ENCODE results near the gene AFF4.

AFF4 gene

DNA sequence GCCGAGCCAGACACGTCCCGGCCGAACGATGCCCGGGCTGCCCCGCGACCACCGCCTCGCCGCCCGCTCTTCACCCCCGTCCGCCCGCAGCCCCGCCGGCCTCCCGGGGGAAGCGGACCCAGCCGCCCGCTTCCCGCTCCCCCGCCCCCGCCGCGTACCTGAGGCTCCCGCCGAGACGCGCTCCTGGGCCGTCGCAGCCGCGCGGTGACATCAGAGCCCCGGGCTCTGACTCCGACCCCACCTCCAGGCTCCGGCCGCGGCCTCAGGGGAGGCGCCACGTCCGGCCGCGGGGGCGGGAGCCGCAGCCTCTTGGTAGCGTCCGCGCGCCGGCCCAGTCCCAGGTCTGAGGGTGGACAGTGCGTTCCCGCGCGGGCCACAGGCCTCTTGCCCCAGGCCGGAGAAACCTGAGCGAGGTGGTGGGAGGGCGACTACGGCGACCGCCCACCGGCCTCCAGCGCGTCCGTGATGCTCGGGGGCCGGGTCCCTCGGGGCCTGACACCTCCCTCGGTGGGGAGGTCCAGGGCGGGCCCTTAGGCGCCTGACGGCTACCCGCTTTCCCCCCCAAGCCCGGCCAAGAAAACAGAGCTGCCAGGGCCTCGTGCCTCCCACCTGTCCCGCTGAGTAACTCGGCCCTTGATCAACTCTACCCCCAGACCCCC is 132.9 kb downstream of the AFF4 start, which contains the start of gene SHROOM1:
Gene SHROOM1, minus strand, starts transcription at position 212 of the 659 bp plus-strand sequence. CDS start 4,507 bp downstream, outside the sequence.
- DNase-seq (ENCODE audit: low read depth, low spot score): no peak
- H3K4me1 ChIP-seq (ENCODE audit: insufficient read depth, insufficient read length): peaks cover 5% of the 10 kb centered on the region
- peak within 1 kb of the TSS; percentile 85 for H3K9ac ChIP-seq (ENCODE audit: insufficient read length, low read depth)
- H3K27me3 ChIP-seq (ENCODE audit: insufficient read depth, insufficient read length): peaks cover 44% of the 10 kb centered on the region
- no peaks in the 10 kb centered on the region for H3K36me3 ChIP-seq (ENCODE audit: insufficient read depth, insufficient read length, low read length)
- peak within 1 kb of the TSS; percentile 62 for H3K4me3 ChIP-seq (ENCODE audit: insufficient read length, low read depth)
- TF ChIP-seq ZNF274 (IDR thresholded peaks at IDR 0.05; ENCODE audit: low read depth, low read length) (no peak), YY1 (IDR thresholded peaks at IDR 0.05; ENCODE audit: insufficient read depth, insufficient read length) (no peak), SUZ12 (IDR thresholded peaks at IDR 0.05; ENCODE audit: extremely low read depth, insufficient read depth, insufficient read length) (no peak)
- no peaks in the 10 kb centered on the region for H3K9me3 ChIP-seq (ENCODE audit: insufficient read depth, low read length)

DNA sequence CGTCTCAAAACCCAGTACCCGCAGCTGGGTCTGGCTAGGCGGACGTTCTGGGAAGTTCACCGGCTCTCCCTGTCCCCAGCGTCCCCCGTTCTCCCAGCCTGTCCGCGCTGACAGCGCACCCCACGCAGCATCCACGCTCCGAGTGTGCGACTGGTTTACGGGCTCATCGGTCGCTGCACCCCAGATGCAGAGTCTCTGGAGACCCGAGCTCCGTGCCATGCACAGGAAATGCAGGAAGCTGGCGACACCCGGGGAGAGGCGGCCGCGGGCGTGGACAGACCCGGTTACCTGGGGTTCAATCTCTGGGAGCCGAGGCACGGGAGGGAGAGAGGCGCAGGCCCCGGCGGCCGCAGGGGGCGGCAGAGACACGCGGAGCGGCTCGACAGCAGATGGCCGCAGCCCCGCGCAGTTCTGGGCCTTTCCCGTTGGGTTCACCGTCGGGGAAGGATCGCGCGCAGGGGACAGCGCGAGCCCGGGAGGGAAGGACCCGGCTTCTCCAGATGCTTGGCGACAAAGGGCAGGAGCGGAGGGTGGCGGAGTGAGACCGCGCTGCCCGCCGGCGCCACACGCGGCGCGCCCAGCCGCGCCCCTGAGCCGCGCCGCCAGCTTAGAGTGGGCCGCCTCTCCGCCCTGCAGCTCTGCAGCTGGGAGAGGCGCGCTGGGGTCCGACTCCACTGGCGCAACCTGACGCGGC is 133.5 kb downstream of the AFF4 start:
- H3K4me3 ChIP-seq (ENCODE audit: insufficient read length, low read depth): peak overlapping the region; percentile 62
- TF ChIP-seq ZNF274 (IDR thresholded peaks at IDR 0.05; ENCODE audit: low read depth, low read length) (no peak), YY1 (IDR thresholded peaks at IDR 0.05; ENCODE audit: insufficient read depth, insufficient read length) (no peak), SUZ12 (IDR thresholded peaks at IDR 0.05; ENCODE audit: extremely low read depth, insufficient read depth, insufficient read length) (no peak)
- H3K27me3 ChIP-seq (ENCODE audit: insufficient read depth, insufficient read length): peaks cover 49% of the 10 kb centered on the region
- no peak for DNase-seq (ENCODE audit: low read depth, low spot score)
- H3K36me3 ChIP-seq (ENCODE audit: insufficient read depth, insufficient read length, low read length): no peaks in the 10 kb centered on the region
- no peaks in the 10 kb centered on the region for H3K9me3 ChIP-seq (ENCODE audit: insufficient read depth, low read length)
- peaks cover 5% of the 10 kb centered on the region for H3K4me1 ChIP-seq (ENCODE audit: insufficient read depth, insufficient read length)
- H3K9ac ChIP-seq (ENCODE audit: insufficient read length, low read depth): peak overlapping the region; percentile 85

DNA sequence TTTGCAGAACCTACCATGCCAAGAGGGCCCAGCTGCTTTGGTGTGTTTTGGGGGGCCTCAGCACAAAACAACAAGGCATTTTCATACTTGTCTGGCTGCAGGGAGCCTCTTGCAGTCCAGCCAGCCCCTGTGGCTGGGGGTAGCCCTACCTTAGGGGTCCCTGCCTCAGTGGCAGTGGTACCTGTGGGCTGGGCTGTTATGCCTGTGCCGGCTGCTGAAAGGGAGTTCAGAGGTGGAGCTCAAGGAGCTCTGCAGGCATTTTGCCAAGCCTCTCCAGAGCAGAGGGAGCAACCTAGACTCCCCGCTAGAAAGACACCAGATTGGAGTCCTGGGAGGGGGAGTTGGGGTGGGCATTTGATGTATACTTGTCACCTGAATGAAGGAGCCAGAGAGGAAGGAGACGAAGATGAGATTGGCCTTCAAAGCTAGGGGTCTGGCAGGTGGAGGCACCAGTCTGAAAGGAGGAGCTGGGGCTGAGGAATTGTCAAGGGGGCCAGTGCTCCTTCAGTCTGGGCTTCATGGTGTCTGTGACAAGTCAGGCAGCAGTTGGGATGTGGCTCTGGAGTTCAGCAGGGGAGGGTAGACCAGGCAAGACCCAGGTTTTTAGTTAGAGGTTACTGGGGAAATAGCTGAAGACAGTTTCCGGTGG is 134.5 kb downstream of the AFF4 start:
- Histone ChIP-seq H3K9ac (ENCODE audit: insufficient read length, low read depth) (no peak overlapping the region), H3K9me3 (ENCODE audit: insufficient read depth, low read length) (no peaks in the 10 kb centered on the region), H3K4me1 (ENCODE audit: insufficient read depth, insufficient read length) (peaks cover 5% of the 10 kb centered on the region), H3K27me3 (ENCODE audit: insufficient read depth, insufficient read length) (peaks cover 52% of the 10 kb centered on the region), H3K4me3 (ENCODE audit: insufficient read length, low read depth) (no peak overlapping the region), H3K36me3 (ENCODE audit: insufficient read depth, insufficient read length, low read length) (no peaks in the 10 kb centered on the region)
- no peak for TF ChIP-seq YY1 (IDR thresholded peaks at IDR 0.05; ENCODE audit: insufficient read depth, insufficient read length)
- TF ChIP-seq SUZ12 (IDR thresholded peaks at IDR 0.05; ENCODE audit: extremely low read depth, insufficient read depth, insufficient read length): no peak
- no peak for TF ChIP-seq ZNF274 (IDR thresholded peaks at IDR 0.05; ENCODE audit: low read depth, low read length)
- no peak for DNase-seq (ENCODE audit: low read depth, low spot score)

DNA sequence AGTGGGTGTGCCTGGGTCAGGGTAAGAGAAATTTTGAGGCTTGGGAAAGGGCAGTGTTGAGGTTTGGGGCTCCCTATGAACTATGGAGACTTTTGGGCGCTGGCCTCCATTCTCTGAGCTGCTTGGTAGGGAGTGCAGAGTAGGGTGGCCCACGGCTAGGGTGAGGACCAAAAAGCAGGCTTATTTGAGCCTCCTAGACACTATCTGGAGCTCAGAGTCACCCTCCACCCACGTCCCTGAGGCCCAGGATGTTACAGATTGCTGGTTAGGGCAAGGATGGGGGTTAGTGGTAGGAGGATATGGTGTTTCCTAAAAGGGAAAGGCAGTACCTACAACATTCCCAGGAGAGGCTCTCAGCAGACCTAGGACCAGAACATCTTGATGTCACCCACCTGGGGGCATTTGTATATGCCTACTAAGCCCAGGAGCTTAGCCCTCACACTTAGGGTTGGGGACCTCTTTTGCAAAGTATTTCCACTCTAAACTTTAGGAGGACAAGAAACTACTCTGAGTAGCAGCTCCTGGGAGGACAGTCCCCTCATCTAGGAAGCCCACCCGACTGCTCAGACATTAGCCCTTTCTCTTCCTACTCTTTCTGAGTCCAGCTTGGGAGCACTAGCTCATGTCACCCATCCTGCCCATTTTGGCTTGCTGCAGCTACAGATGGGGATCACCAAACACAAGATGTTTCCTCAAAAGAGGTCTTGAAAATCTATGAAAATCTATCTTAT is 135.3 kb downstream of the AFF4 start:
- peaks cover 5% of the 10 kb centered on the region for H3K4me1 ChIP-seq (ENCODE audit: insufficient read depth, insufficient read length)
- no peak overlapping the region for H3K9ac ChIP-seq (ENCODE audit: insufficient read length, low read depth)
- peaks cover 52% of the 10 kb centered on the region for H3K27me3 ChIP-seq (ENCODE audit: insufficient read depth, insufficient read length)
- H3K36me3 ChIP-seq (ENCODE audit: insufficient read depth, insufficient read length, low read length): no peaks in the 10 kb centered on the region
- H3K9me3 ChIP-seq (ENCODE audit: insufficient read depth, low read length): no peaks in the 10 kb centered on the region
- no peak overlapping the region for H3K4me3 ChIP-seq (ENCODE audit: insufficient read length, low read depth)
- no peak for DNase-seq (ENCODE audit: low read depth, low spot score)
- TF ChIP-seq SUZ12 (IDR thresholded peaks at IDR 0.05; ENCODE audit: extremely low read depth, insufficient read depth, insufficient read length): no peak

DNA sequence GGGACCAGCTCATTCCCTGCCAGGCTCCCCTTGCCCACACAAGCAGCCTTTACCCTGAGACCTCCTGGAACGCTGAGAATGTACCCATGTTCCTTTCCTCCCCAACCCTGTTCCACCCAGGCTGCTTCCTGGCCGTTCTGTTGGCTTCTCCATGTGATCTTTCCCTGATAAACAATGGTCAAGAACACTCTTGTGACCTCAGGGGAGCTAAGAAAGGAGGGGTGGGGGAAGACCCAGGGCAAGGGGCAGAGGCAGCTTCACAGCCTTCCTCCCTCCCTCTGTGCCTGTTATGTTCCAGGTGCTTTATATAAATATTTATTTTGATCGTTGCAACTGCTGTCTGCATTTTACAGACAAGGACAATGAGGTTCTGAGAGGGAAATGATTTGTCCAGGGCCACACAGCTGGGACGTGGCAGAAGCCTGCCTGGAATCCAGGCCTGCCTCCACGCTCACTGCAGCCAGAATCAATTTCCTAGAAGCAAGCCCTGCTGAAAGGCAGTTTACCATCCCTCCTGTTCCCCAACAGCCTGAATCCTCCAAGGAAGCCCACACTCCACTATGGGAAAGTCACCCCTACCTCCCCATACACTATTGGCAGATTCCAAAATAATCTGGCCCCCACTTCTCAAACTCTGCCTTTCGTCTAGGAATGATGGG is 136.9 kb downstream of the AFF4 start:
- H3K9me3 ChIP-seq (ENCODE audit: insufficient read depth, low read length): no peaks in the 10 kb centered on the region
- no peak for DNase-seq (ENCODE audit: low read depth, low spot score)
- peaks cover 5% of the 10 kb centered on the region for H3K4me1 ChIP-seq (ENCODE audit: insufficient read depth, insufficient read length)
- peak overlapping the region; percentile 79 for H3K9ac ChIP-seq (ENCODE audit: insufficient read length, low read depth)
- H3K4me3 ChIP-seq (ENCODE audit: insufficient read length, low read depth): peak overlapping the region; percentile 40
- no peak for TF ChIP-seq ZNF274 (IDR thresholded peaks at IDR 0.05; ENCODE audit: low read depth, low read length)
- TF ChIP-seq SUZ12 (IDR thresholded peaks at IDR 0.05; ENCODE audit: extremely low read depth, insufficient read depth, insufficient read length): no peak
- TF ChIP-seq YY1 (IDR thresholded peaks at IDR 0.05; ENCODE audit: insufficient read depth, insufficient read length): no peak
- H3K27me3 ChIP-seq (ENCODE audit: insufficient read depth, insufficient read length): peaks cover 50% of the 10 kb centered on the region
- peaks cover 3% of the 10 kb centered on the region for H3K36me3 ChIP-seq (ENCODE audit: insufficient read depth, insufficient read length, low read length)

DNA sequence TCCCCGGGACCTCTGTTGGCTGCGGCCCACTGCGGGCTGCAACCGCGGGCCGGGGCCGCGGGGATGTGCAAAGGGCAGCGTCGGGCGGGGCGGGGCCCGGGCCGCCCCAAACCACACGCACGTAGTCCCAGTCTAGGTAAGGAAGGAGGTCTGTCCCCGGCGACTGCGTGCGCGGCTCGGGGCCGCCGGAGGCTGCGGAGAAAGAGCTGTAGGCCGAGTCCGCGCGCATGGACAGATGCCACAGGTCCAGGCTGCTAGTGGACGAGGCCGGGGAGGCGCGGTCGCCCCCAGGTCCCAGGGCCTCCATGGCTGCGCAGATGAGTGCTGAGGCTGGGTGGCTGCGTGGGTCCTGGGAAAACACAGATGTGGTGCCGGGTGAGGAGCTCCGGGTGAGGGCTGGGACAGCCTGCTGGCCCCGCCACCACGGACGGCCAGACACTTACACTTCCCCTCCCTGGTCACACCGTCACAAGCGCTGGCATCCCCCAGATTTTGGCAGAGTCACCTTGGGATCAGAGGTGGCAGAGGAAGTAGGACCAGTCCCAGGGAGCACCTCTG is 137.5 kb downstream of the AFF4 start:
- no peak for DNase-seq (ENCODE audit: low read depth, low spot score)
- H3K4me3 ChIP-seq (ENCODE audit: insufficient read length, low read depth): peak overlapping the region; percentile 40
- H3K9ac ChIP-seq (ENCODE audit: insufficient read length, low read depth): peak overlapping the region; percentile 79
- peaks cover 5% of the 10 kb centered on the region for H3K4me1 ChIP-seq (ENCODE audit: insufficient read depth, insufficient read length)
- peaks cover 45% of the 10 kb centered on the region for H3K27me3 ChIP-seq (ENCODE audit: insufficient read depth, insufficient read length)
- TF ChIP-seq ZNF274 (IDR thresholded peaks at IDR 0.05; ENCODE audit: low read depth, low read length) (no peak), SUZ12 (IDR thresholded peaks at IDR 0.05; ENCODE audit: extremely low read depth, insufficient read depth, insufficient read length) (no peak), YY1 (IDR thresholded peaks at IDR 0.05; ENCODE audit: insufficient read depth, insufficient read length) (no peak)
- peaks cover 3% of the 10 kb centered on the region for H3K36me3 ChIP-seq (ENCODE audit: insufficient read depth, insufficient read length, low read length)
- H3K9me3 ChIP-seq (ENCODE audit: insufficient read depth, low read length): no peaks in the 10 kb centered on the region

Data from NT2/D1 (cell line).